NCI-H1105 treated with DMSO at 0.1 percent for 48 hours (cell line): ENCODE data around the gene SLCO2B1.

Source experiments
- DNase-seq: peaks from one replicate; lab custom pipeline; 2025; lab: John Stamatoyannopoulos, UW

Gene SLCO2B1

DNA sequence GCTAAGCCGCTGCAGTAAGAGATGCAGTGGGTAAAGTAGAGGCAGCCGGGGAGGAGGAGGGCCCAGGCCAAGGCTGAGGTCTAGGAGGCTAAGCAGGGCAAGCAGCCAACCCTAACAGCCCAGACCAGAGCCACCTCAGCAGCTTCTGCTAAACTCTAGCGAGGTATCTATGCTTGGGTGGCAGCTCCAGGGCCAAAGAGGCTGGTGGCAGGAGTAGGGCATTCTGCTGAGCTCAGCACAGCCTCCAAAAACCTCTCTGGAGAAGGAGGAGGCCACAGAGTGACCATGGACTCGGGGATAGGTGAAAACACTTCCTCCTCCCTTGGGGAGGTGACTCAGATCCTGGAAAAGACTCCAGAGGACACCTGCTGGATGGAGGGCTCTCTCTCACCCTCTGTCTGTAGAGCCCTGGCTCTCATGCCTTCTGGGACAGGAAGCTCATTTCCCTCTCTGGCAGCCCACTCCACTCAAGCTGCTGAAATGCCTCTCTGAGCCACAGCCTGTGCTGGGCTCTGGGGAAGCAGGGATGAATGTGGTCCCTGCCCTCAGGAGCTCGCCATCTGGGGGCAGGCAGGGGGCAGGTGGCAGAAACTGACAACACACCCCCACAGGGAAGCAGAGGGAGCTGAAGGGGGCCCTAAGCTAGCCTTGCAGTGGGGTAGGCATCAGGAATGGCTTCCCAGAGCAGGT lies 73.2 kb downstream of the SLCO2B1 start:
- DNase-seq = no peak

DNA sequence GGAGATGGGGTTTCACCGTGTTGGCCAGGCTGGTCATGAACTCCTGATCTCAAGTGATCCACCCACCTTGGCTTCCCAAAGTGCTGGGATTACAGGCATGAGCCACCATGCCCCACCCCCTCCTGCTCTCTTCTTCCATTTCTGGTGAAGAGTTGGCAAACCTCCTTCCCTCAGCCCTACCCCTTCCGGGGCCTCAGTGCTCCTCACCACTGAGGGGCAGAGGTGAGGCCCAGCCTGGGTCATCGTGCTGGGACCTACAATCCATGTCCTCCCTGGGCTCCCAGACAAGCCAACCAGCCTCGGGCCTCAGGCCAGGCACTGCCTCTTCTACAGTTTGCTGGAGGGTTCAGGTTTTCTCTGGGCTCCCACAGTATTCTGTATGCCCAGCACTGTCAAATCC lies 74.9 kb downstream of the SLCO2B1 start:
- no peak for DNase-seq

DNA sequence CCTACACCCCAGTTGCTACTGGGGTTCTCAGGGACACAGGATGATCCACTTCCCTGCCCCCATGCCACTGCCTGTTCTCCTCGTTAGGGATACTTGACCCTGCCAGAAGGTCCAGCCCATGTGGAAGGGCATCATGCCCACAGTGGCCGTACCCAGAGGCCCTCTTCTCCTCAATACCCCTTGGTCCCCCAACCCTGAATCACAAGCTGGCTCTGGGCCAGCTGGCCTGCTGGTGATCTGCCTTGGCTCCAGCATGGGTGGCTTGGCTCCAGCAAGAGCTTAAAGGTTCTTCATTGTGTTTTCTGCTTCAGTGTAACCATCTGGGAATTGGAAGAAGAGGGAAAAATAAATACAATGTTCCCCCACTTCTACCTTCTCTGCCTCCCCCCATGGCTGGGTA lies 78.6 kb downstream of the SLCO2B1 start:
- no peak for DNase-seq

GRCh38 chr11:75230621-75231020 lies 79.7 kb downstream of the SLCO2B1 start:
- DNase-seq = no peak

DNA sequence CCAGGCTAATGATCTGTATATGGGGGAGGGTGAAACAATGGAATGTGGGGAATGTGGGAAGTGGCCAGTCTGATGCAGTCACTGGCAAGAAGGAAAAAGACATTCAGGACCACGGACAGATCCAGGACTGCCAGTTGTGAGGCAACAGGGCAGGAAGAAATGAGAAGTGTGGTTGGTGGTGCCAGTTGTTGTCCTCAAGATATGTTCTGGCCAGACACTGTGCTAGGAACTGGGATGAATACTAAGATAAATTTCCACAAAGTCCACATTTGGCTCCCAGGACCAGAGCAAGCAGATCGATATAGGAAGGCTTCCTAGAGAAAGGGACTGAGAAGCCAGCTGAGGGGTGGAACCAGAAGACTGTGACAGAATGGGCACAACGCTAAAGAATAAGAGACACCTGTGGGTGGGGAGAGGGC lies 82.9 kb downstream of the SLCO2B1 start:
- no peak for DNase-seq

DNA sequence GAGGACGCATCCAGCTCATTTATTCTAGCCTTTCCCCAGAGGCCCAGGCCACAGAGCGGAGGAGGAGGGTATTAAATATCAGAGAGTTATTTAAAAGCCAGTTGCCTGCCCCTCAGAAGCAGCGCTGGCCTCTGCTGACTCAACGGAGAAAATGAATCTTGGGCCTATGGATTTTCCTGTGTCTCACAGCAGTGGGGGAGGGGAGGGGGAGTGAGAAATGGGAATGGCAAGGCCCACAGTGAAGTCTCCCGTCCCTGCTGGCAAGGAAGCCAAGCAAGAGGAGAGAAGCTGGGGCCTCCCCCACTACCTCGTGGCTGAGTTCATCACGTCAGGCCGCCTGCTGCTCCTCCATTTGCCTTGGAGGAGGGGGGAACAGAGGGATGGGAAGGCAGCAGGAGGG lies 85.2 kb downstream of the SLCO2B1 start:
- no peak for DNase-seq

GRCh38 chr11:75237050-75237449 lies 86.1 kb downstream of the SLCO2B1 start:
- no peak for DNase-seq

GRCh38 chr11:75238595-75239440 lies 87.9 kb downstream of the SLCO2B1 start:
- no peak for DNase-seq

GRCh38 chr11:75239531-75240290 lies 88.8 kb downstream of the SLCO2B1 start:
- DNase-seq = no peak

GRCh38 chr11:75240311-75241035 lies 89.6 kb downstream of the SLCO2B1 start, which contains the start of gene TPBGL:
Gene TPBGL (plus strand): TSS chr11:75240774. CDS start chr11:75241050, 276 bp downstream.
- DNase-seq = peak; percentile 34

DNA sequence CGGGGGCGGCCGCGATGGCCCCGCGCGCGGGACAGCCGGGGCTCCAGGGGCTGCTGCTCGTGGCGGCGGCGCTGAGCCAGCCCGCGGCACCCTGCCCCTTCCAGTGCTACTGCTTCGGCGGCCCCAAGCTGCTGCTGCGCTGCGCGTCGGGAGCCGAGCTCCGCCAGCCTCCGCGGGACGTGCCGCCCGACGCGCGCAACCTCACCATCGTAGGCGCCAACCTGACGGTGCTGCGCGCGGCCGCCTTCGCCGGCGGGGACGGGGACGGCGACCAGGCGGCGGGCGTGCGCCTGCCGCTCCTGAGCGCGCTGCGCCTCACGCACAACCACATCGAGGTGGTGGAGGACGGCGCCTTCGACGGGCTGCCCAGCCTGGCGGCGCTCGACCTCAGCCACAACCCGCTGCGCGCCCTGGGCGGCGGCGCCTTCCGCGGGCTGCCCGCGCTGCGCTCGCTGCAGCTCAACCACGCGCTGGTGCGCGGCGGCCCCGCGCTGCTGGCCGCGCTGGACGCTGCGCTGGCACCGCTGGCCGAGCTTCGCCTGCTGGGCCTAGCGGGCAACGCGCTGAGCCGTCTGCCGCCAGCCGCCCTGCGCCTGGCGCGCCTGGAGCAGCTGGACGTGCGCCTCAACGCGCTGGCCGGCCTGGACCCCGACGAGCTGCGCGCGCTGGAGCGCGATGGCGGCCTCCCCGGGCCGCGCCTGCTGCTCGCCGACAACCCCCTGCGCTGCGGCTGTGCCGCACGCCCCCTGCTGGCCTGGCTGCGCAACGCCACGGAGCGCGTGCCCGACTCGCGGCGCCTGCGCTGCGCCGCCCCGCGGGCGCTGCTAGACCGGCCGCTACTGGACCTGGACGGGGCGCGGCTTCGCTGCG lies 90.4 kb downstream of the SLCO2B1 start:
- peak; percentile 84 for DNase-seq

DNA sequence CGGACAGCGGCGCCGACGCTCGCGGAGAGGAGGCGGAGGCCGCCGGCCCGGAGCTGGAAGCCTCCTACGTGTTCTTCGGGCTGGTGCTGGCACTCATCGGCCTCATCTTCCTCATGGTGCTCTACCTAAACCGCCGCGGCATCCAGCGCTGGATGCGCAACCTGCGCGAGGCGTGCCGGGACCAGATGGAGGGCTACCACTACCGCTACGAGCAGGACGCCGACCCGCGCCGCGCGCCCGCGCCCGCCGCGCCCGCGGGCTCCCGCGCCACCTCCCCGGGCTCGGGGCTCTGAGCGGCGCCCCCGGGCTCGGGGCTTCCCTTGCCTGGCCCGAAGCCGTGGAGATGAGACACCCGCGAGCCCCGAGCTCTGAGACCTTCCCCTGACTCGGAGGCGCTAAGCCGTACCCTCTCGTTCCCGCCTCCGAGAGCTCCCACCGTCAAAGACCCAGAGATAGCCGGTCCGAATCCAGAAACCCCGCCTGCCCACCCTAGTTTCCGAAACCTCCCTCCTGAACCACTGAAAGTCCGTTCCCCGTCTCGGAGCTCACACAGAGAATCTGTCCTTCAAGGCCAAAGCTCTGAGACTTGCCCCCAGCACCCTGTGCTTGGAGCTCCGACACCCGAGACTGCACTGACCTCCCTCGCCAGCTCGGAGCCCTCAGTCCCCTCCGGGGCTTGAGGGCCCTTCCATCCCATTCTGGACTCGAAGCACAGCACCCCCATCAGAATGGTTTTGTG lies 91.2 kb downstream of the SLCO2B1 start:
- no peak for DNase-seq

DNA sequence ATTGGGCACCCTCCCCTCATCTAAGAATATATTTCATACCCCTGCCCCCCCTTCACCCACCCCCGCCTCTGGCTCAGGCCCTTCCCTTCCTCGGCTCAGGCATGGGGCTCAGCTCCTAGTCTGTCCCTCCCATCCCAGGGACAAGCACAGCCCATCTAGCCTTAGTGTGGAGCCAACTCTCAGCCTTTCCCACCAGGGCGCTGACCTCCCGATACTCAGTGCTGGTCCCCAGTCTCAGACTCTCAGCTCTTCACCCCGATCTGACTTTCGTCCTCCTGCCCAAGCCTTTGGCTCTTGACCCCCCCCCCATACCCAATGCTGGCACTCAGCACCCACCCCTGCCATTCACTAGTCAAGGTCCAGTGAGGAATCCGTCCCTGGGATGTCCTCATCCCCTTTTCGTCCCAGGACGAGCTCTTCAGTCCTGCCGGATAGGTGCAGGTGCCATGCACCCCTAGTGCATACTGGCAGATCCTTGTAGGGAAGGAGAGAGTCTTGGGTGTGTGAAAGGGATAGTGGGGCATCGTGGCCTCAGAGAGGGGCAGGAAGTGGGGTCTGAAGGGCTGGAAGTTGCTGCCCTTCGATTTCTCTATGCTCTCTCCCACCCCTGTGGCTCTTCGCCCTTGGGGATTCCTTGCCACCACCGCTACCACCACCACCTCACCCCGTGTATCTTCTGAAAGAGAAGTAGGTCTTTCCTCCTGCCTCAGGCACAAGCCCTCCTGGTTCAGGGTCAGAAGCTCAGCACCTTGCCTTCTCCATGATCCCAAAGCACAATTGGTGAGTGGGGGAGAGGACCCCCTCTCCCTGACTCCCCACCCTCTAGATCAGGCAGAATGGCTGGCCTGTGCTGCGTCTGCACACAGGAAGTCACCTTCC lies 92.1 kb downstream of the SLCO2B1 start:
- no peak for DNase-seq

DNA sequence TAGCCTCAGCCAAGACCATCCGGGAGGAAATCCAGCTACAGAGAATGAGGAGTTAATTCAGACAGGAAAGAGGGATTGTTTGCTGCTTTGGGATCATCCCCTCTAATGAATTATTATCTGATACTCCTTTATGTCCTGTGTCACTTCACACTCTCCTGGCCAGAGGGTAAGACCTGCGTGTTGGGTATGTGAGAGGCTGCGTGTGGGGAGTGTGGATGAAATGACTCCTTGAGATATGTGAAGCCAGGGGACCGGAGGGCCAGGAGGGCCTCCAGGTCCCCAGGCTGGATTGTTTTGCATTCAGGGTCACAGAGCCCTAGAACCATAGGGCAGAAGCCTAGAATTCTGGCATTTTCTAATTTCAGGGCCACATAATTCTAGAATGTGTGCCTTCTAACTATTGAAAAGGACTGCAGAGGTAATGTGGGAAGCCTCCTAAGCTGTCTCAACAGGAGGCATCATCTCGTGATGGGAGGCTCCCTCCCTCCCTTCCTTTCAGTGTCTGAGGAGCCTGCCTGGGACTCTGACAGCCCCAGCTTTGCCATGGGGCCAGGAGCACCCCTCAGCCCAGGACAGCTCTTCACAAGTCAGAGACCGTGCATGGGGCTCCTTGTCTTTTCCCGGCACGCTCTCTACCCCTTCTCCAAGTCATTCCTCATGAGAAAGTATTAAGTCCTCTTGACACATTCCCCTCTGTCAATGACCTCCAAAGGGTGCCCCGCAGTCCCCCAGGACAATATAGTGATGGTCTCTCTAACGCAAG lies 93.3 kb downstream of the SLCO2B1 start:
- no peak for DNase-seq

DNA sequence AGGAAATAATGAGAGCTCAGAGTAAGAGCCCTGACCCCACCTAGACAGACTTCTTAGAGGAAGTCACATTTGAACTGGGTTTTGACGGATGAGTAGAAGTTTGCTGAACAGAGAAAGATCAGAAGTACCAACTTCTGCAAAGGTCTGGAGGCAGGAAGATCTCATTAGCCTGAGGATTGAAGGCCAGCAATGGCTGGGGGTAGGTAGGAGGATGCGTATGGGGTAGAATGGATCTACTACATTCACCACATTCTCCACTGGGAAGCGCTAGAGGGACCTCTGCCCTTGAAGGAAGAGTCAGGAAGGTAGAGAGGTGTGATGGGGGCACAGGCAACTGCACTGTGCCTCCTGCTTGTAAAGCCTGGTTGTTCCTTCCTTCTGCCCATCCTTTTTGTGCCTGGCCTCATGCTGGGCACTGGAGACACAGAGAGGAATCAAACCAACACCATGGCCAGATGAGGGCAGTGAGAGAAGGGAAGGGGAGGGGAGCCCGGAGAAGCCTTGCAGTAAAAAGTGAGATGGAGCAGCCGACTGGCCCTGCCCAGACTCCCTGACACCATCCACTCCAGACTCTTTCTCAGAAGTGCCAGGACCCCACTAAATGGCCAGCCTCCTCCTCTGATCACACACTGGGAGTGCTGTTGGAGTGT lies 94.6 kb downstream of the SLCO2B1 start:
- no peak for DNase-seq

DNA sequence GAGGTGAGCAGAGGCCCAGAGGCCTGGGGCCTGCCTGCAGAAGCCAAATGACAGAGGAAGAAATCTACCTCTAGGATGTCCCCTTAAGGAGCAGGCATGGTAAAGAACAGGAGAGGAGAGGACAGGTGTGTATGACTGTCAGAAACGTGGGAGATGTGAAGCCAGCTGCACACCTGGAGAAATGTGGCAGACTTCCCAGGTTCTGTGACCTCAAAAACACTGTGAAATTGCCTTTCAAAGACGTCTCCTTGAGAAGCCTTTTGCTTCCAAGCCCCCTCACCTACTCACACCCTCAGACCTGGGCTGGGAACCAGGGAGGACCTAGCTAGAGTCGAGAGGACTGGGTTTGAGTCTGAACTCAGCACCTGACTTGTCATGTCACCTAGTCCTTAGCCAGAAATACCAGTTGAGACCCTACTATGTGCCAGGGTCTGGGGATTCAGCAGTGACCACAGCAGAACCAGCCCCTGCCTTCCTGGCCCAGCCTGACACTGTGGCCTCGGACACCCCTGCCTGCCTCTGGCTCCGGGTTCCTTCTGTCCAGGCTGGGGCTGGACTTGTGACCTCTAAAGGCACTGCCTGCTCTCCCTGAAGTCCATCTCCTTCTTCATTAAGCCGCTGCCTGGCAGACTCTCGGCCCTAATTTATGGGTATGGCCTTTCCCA lies 95.2 kb downstream of the SLCO2B1 start:
- no peak for DNase-seq

DNA sequence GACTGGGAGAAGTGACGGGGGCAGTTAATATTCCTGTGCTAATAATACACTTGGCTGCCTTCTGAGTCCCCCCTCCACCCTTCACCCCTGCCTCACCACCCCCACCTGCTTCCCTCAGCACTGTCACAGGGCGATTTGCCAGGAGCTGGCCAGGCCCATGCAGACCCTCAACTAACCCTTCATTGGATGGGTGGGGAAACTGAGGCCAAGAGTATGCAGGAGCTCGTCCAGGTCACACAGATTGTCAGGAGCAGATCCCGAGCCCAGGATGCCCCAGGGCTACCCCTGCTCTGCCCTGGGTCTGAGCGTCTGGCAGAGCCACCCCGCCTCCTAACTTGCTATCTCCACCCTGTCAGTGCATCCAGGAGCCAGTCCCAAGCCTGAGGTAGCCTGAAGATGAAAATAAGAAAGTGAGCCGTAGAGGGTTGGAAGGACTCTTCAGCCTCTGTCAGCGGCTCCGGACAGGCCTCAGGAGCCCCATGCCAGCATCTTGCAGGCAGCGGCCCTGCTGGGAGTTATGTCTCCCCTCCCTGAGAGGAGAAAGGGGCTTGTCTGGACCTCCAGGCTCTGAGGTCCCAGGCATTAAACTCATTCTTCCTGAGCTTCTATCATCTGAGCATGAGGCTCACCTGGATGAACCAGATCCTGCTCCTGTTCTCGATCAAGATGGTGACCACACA lies 95.9 kb downstream of the SLCO2B1 start:
- no peak for DNase-seq
